K562 (cell line): ENCODE data around the gene ACAT2. TPM values are rescaled to one million over a fixed set of nuclear protein-coding genes. Genes with fewer than 3 reads are reported as not detected.
A peak's percentile ranks its signal among the peaks of the same experiment; 100 is the strongest.

ENCODE experiments used
- FOXA1 ChIP-seq: fragments of 450-650 bp; IDR thresholded peaks from 2 replicates; pipeline ENCODE4 v1.6.1; 2016; ENCODE audit warnings: mild to moderate bottlenecking, borderline replicate concordance
- FOXO4 ChIP-seq: fragments of 450-650 bp; formaldehyde crosslinking; IDR thresholded peaks from 2 replicates; pipeline ENCODE4 v1.4.0; 2020; ENCODE audit warnings: mild to moderate bottlenecking, moderate library complexity
- HES1 ChIP-seq: fragments of 450-650 bp; IDR thresholded peaks from 2 replicates; pipeline ENCODE4 v1.6.1; 2016; ENCODE audit warnings: low read depth, mild to moderate bottlenecking, moderate library complexity
- MEIS2 ChIP-seq: fragments of 450-650 bp; IDR thresholded peaks from 2 replicates; pipeline ENCODE4 v1.6.1; 2014; ENCODE audit warnings: mild to moderate bottlenecking; ENCODE audit not compliant: partially characterized antibody
- MIER1 ChIP-seq: fragments of 450-650 bp; IDR thresholded peaks from 2 replicates; pipeline ENCODE4 v1.6.1; 2016; ENCODE audit warnings: antibody characterized with exemption, mild to moderate bottlenecking, low read depth
- NELFE ChIP-seq: IDR thresholded peaks from 2 replicates; pipeline ENCODE4 v1.6.1; 2011; ENCODE audit warnings: mild to moderate bottlenecking; ENCODE audit not compliant: insufficient read depth, insufficient read length
- NKRF ChIP-seq: fragments of 450-650 bp; IDR thresholded peaks from 2 replicates; pipeline ENCODE4 v1.6.1; 2016; ENCODE audit warnings: borderline replicate concordance
- RBFOX2 ChIP-seq: fragments of 200-400 bp; formaldehyde crosslinking; IDR thresholded peaks from 2 replicates; pipeline ENCODE4 v1.6.1; 2017; ENCODE audit warnings: low read depth, mild to moderate bottlenecking, low read length, moderate library complexity
- RBM39 ChIP-seq: fragments of 200-400 bp; formaldehyde crosslinking; optimal IDR thresholded peaks from 2 replicates; pipeline ENCODE3; 2018; ENCODE audit warnings: low read depth, low read length
- SMARCB1 ChIP-seq: IDR thresholded peaks from 2 replicates; pipeline ENCODE4 v1.6.1; 2011; ENCODE audit warnings: improper control_type of control experiment, low read depth; ENCODE audit not compliant: insufficient read length
- TSHZ1 ChIP-seq: fragments of 250-450 bp; sonication (Bioruptor Pico); IDR thresholded peaks from 2 replicates; pipeline ENCODE4 v1.4.0; 2020; ENCODE audit warnings: mild to moderate bottlenecking, moderate library complexity
- ZBTB11 ChIP-seq, 3 experiments: fragments of 200-800 bp in 1 of 3; fragments of 250-450 bp in 1 of 3; fragments of 450-650 bp in 1 of 3; sonication (Bioruptor Pico) in 1 of 3; sonication (Bioruptor generic) in 1 of 3; formaldehyde crosslinking in 1 of 3; IDR thresholded peaks; 2 replicates each; pipeline versions ENCODE4 v1.6.1 to v1.8.0; 2016 to 2022; ENCODE audit warnings: mild to moderate bottlenecking in 2 of 3, missing genetic modification characterization in 2 of 3, missing compliant biosample characterization in 1 of 3, moderate library complexity in 1 of 3
- ZNF174 ChIP-seq: fragments of 250-450 bp; sonication (Bioruptor Pico); IDR thresholded peaks from 2 replicates; pipeline ENCODE4 v1.4.0; 2020; ENCODE audit warnings: mild to moderate bottlenecking
- ZNF551 ChIP-seq: fragments of 250-450 bp; sonication (Bioruptor Pico); IDR thresholded peaks from 2 replicates; pipeline ENCODE4 v1.5.0; 2021; ENCODE audit warnings: mild to moderate bottlenecking, moderate library complexity
- ZNF785 ChIP-seq: fragments of 250-450 bp; sonication (Bioruptor Pico); IDR thresholded peaks from 2 replicates; pipeline ENCODE4 v1.4.0; 2020; ENCODE audit warnings: mild to moderate bottlenecking
- polyA plus RNA-seq, 8 experiments: library from polyadenylated mRNA; depleted of rRNA in 4 of 8; stranded (reverse) in 5 of 8; unstranded in 3 of 8; fragments of >200 nt; fragmentation: Nextera tagmentation in 2 of 8; fragmentation: Illumina TruSeq in 1 of 8; extraction: Ambion mirVana in 2 of 8; extraction: Trizol in 1 of 8; gene quantifications; 2 replicates each; pipeline versions ENCODE4 v1.2.1 to v1.2.3, GENCODE V29; 2011 to 2014; ENCODE audit warnings: inconsistent platforms in 1 of 8, missing spikeins in 1 of 8
- total RNA-seq, 7 experiments: library from RNA; depleted of rRNA in 6 of 7; stranded (reverse); fragments of >200 nt in 6 of 7; fragmentation: Illumina TruSeq in 2 of 7; extraction: Trizol in 2 of 7; gene quantifications; 2 replicates each; pipeline versions ENCODE4 v1.2.1 to v1.2.3, GENCODE V29; 2011 to 2021; ENCODE audit warnings: low replicate concordance in 1 of 7

Gene ACAT2
- total and polyA plus RNA-seq, 9 of the 15 experiments (the other 6 are each of a cell fraction or from before 2014, with no cell fraction given): 63.0 to 309 (median 144) TPM

GRCh38 chr6:159726918-159727716 lies 34.7 kb upstream of the ACAT2 start, which contains the start of gene WTAP (continued):
- TF ChIP-seq ZBTB11 (CRISPR knock-in tag; IDR thresholded peaks at IDR 0.05) (peak in 1 of 3 experiments; percentile 57; a peak in 1 of 6 replicates), RBM39 (no peak), NKRF (peak; percentile 51), FOXO4 (CRISPR knock-in tag) (no peak), MIER1 (no peak), ZNF785 (CRISPR knock-in tag) (no peak), TSHZ1 (CRISPR knock-in tag) (no peak), ZNF551 (CRISPR knock-in tag) (no peak), SMARCB1 (no peak), HES1 (no peak), MEIS2 (peak; percentile 38), NELFE (no peak), FOXA1 (no peak), RBFOX2 (peak; percentile 99), ZNF174 (CRISPR knock-in tag) (no peak)
